ENCODE measurements around the gene RB1.
A peak's percentile ranks its signal among the peaks of the same experiment; 100 is the strongest.
"Not testable (repeated sequence)": the region's sequence is repeated elsewhere in the genome, so short reads cannot be mapped to it uniquely, and the experiment has no call there.

Gene RB1

GRCh38 chr13:48403913-48404312 is 100.4 kb downstream of the RB1 start:
- Histone ChIP-seq H3K27me3 (ENCODE audit: control insufficient read depth, insufficient read depth, low read length) (no peaks in the 10 kb centered on the region), H3K4me1 (ENCODE audit: control insufficient read depth, insufficient read depth, low read length) (peaks cover 10% of the 10 kb centered on the region), H3K9ac (ENCODE audit: low read length) (no peak overlapping the region), H3K27ac (ENCODE audit: low read depth, low read length) (no peak overlapping the region), H3K36me3 (ENCODE audit: control insufficient read depth, insufficient read depth, low read length) (no peaks in the 10 kb centered on the region), H3K4me3 (ENCODE audit: low read length) (no peak overlapping the region)

GRCh38 chr13:48404952-48405351 is 101.4 kb downstream of the RB1 start:
- Histone ChIP-seq H3K36me3 (ENCODE audit: control insufficient read depth, insufficient read depth, low read length) (no peaks in the 10 kb centered on the region), H3K4me1 (ENCODE audit: control insufficient read depth, insufficient read depth, low read length) (peaks cover 10% of the 10 kb centered on the region), H3K27ac (ENCODE audit: low read depth, low read length) (no peak overlapping the region), H3K4me3 (ENCODE audit: low read length) (no peak overlapping the region), H3K9ac (ENCODE audit: low read length) (no peak overlapping the region), H3K27me3 (ENCODE audit: control insufficient read depth, insufficient read depth, low read length) (no peaks in the 10 kb centered on the region)

- Histone ChIP-seq H3K27ac (ENCODE audit: low read depth, low read length) (no peak overlapping the region), H3K4me1 (ENCODE audit: control insufficient read depth, insufficient read depth, low read length) (peaks cover 4% of the 10 kb centered on the region), H3K36me3 (ENCODE audit: control insufficient read depth, insufficient read depth, low read length) (no peaks in the 10 kb centered on the region), H3K9ac (ENCODE audit: low read length) (no peak overlapping the region), H3K27me3 (ENCODE audit: control insufficient read depth, insufficient read depth, low read length) (no peaks in the 10 kb centered on the region), H3K4me3 (ENCODE audit: low read length) (no peak overlapping the region)
These were observed 102.3 kb downstream of the RB1 start for GRCh38 chr13:48405875-48406274.

- Histone ChIP-seq H3K4me3 (ENCODE audit: low read length) (peak overlapping the region; percentile 58), H3K9ac (ENCODE audit: low read length) (no peak overlapping the region), H3K36me3 (ENCODE audit: control insufficient read depth, insufficient read depth, low read length) (no peaks in the 10 kb centered on the region), H3K27me3 (ENCODE audit: control insufficient read depth, insufficient read depth, low read length) (no peaks in the 10 kb centered on the region), H3K4me1 (ENCODE audit: control insufficient read depth, insufficient read depth, low read length) (no peaks in the 10 kb centered on the region), H3K27ac (ENCODE audit: low read depth, low read length) (peak overlapping the region; percentile 30)
These were observed 106.6 kb downstream of the RB1 start for GRCh38 chr13:48410199-48410598.

- Histone ChIP-seq H3K27ac (ENCODE audit: low read depth, low read length) (peak overlapping the region; percentile 46), H3K27me3 (ENCODE audit: control insufficient read depth, insufficient read depth, low read length) (no peaks in the 10 kb centered on the region), H3K4me3 (ENCODE audit: low read length) (peak overlapping the region; percentile 84), H3K36me3 (ENCODE audit: control insufficient read depth, insufficient read depth, low read length) (no peaks in the 10 kb centered on the region), H3K9ac (ENCODE audit: low read length) (no peak overlapping the region), H3K4me1 (ENCODE audit: control insufficient read depth, insufficient read depth, low read length) (no peaks in the 10 kb centered on the region)
These were observed 107.7 kb downstream of the RB1 start for GRCh38 chr13:48411147-48411794.

- Histone ChIP-seq H3K36me3 (ENCODE audit: control insufficient read depth, insufficient read depth, low read length) (no peaks in the 10 kb centered on the region), H3K4me3 (ENCODE audit: low read length) (peak overlapping the region; percentile 84), H3K4me1 (ENCODE audit: control insufficient read depth, insufficient read depth, low read length) (no peaks in the 10 kb centered on the region), H3K27me3 (ENCODE audit: control insufficient read depth, insufficient read depth, low read length) (no peaks in the 10 kb centered on the region), H3K27ac (ENCODE audit: low read depth, low read length) (peak overlapping the region; percentile 46), H3K9ac (ENCODE audit: low read length) (peak overlapping the region; percentile 56)
These were observed 108.4 kb downstream of the RB1 start for GRCh38 chr13:48411841-48412531.

GRCh38 chr13:48412881-48413351 is 109.4 kb downstream of the RB1 start, which contains the start of gene LPAR6:
Gene LPAR6, minus strand, starts transcription at chr13:48413113. Its CDS starts 690 bp downstream, at chr13:48412423.
- Histone ChIP-seq H3K36me3 (ENCODE audit: control insufficient read depth, insufficient read depth, low read length) (no peaks in the 10 kb centered on the region), H3K27me3 (ENCODE audit: control insufficient read depth, insufficient read depth, low read length) (no peaks in the 10 kb centered on the region), H3K27ac (ENCODE audit: low read depth, low read length) (peak within 1 kb of the TSS; percentile 46), H3K4me1 (ENCODE audit: control insufficient read depth, insufficient read depth, low read length) (no peaks in the 10 kb centered on the region), H3K4me3 (ENCODE audit: low read length) (peak within 1 kb of the TSS; percentile 84), H3K9ac (ENCODE audit: low read length) (peak within 1 kb of the TSS; percentile 56)

- H3K27me3 ChIP-seq (ENCODE audit: control insufficient read depth, insufficient read depth, low read length) = no peaks in the 10 kb centered on the region
- H3K9ac ChIP-seq (ENCODE audit: low read length) = no peak overlapping the region
- H3K36me3 ChIP-seq (ENCODE audit: control insufficient read depth, insufficient read depth, low read length) = no peaks in the 10 kb centered on the region
- no peak overlapping the region for H3K27ac ChIP-seq (ENCODE audit: low read depth, low read length)
- H3K4me3 ChIP-seq (ENCODE audit: low read length) = no peak overlapping the region
- no peaks in the 10 kb centered on the region for H3K4me1 ChIP-seq (ENCODE audit: control insufficient read depth, insufficient read depth, low read length)
These were observed 111.0 kb downstream of the RB1 start for GRCh38 chr13:48414501-48414900.

- H3K36me3 ChIP-seq (ENCODE audit: control insufficient read depth, insufficient read depth, low read length) = no peaks in the 10 kb centered on the region
- no peaks in the 10 kb centered on the region for H3K27me3 ChIP-seq (ENCODE audit: control insufficient read depth, insufficient read depth, low read length)
- no peak overlapping the region for H3K27ac ChIP-seq (ENCODE audit: low read depth, low read length)
- H3K9ac ChIP-seq (ENCODE audit: low read length) = no peak overlapping the region
- no peak overlapping the region for H3K4me3 ChIP-seq (ENCODE audit: low read length)
- no peaks in the 10 kb centered on the region for H3K4me1 ChIP-seq (ENCODE audit: control insufficient read depth, insufficient read depth, low read length)
These were observed 112.0 kb downstream of the RB1 start for GRCh38 chr13:48415516-48415915.

- H3K27me3 ChIP-seq (ENCODE audit: control insufficient read depth, insufficient read depth, low read length); H3K9ac ChIP-seq (ENCODE audit: low read length); H3K4me1 ChIP-seq (ENCODE audit: control insufficient read depth, insufficient read depth, low read length); H3K27ac ChIP-seq (ENCODE audit: low read depth, low read length); H3K4me3 ChIP-seq (ENCODE audit: low read length); H3K36me3 ChIP-seq (ENCODE audit: control insufficient read depth, insufficient read depth, low read length): not testable (repeated sequence)
These were observed 118.5 kb downstream of the RB1 start for GRCh38 chr13:48422003-48422402.

GRCh38 chr13:48424212-48424611 is 120.7 kb downstream of the RB1 start:
- Histone ChIP-seq H3K9ac (ENCODE audit: low read length) (no peak overlapping the region), H3K27me3 (ENCODE audit: control insufficient read depth, insufficient read depth, low read length) (no peaks in the 10 kb centered on the region), H3K4me3 (ENCODE audit: low read length) (no peak overlapping the region), H3K4me1 (ENCODE audit: control insufficient read depth, insufficient read depth, low read length) (no peaks in the 10 kb centered on the region), H3K27ac (ENCODE audit: low read depth, low read length) (no peak overlapping the region), H3K36me3 (ENCODE audit: control insufficient read depth, insufficient read depth, low read length) (no peaks in the 10 kb centered on the region)

GRCh38 chr13:48426052-48426451 is 122.5 kb downstream of the RB1 start:
- Histone ChIP-seq H3K9ac (ENCODE audit: low read length) (no peak overlapping the region), H3K36me3 (ENCODE audit: control insufficient read depth, insufficient read depth, low read length) (no peaks in the 10 kb centered on the region), H3K4me3 (ENCODE audit: low read length) (no peak overlapping the region), H3K4me1 (ENCODE audit: control insufficient read depth, insufficient read depth, low read length) (no peaks in the 10 kb centered on the region), H3K27ac (ENCODE audit: low read depth, low read length) (no peak overlapping the region), H3K27me3 (ENCODE audit: control insufficient read depth, insufficient read depth, low read length) (no peaks in the 10 kb centered on the region)
